ENCODE measurements around the gene PCDHB1.

DNA sequence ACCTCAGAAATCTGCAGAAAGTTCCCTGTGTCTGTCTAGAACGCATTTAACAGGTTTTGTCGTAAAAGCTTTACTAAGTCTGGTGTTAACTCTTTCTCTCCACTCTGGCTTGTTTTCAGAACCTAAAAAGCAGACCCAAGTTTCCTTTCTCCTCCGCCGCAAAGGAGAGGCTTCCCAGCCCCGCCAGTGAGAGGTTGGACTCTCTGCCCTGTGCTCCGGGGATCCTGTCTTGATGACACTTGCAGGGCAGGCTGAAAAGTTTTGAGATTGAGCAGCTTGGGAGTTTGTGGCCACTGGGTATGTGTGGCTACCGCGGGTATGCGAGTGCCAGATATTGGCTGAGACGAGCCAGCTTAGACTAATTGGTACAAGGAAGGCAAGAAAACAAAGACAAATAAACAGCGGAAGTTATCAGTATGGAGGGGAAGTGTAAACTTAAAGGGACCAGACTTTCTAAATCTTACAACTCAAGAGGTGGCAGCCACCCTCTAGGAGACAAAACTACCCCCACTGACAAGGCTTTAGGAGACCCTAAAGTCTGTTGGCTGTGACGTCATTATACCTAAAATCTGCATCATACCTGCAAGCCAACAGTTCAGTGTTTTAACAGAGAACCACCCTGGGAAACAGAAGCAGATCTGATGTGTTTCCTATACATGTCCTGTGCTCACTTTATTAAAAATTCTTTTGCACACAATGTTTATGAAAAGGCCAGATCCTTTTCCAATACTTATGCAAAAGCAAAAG, 41.0 kb upstream of the PCDHB1 start:
- TF ChIP-seq TAF1 (IDR thresholded peaks at IDR 0.05; ENCODE audit: borderline replicate concordance, low read depth, low read length) (no peak), POLR2A (IDR thresholded peaks at IDR 0.05; ENCODE audit: low read depth, low read length) (no peak)

All from GM12892 (cell line).